ENCODE measurements around the gene PIP5KL1. TPM values are rescaled to one million over a fixed set of nuclear protein-coding genes. Genes with fewer than 3 reads are reported as not detected.

Gene PIP5KL1
- total RNA-seq, 1 experiment from 2014 or later, result 5.1 TPM

DNA sequence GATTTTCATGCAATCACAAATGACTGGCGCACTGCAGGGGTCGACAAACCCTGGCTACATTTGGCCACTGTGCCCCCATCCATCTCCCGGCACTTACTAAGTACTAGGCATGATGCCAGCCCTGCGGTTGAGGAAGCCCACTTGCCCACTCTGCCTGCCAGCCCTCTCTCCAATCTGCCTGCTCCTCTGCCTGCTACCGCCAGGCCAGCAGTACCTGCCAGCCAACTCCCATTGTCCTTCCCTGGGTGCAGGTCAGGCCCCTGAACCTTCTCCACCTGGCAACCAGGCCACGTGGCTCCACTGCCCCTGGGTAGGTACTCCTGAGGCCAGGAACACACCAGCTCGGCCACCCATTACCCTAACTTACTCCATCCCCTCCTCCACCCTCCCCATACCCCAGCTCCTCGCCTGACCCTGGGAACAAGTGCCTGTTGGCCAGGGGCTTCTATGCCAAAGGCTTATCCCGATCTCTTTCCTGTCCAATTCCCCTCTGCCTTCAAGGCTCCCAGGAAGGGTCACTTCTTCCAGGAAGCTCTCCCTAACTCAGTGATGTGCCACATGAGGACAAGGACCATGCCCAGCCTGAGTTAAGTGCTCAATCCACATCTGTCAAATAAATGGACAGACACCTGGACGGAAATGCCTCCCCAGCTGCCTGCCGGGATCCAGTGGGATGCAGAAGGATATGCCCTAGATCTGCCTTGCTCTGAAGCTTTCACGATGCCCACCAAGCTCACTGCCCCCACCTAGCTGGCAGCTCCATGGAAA is 43.6 kb upstream of the PIP5KL1 start:
- DNase-seq (no peak), ATAC-seq (no peak)
- no peak overlapping the region for H3K9ac ChIP-seq (ENCODE audit: low read length)
- H3K4me2 ChIP-seq (ENCODE audit: low read length), result no peak overlapping the region
- intact Hi-C loops (cut with micrococcal nuclease), result no loop called here
- ChIA-PET CTCF (no interaction called here), POLR2A (ENCODE audit: unreplicated experiment) (no interaction called here)
- peaks cover 93% of the 10 kb centered on the region for H3K79me2 ChIP-seq (ENCODE audit: low read length)
- no TSS peak for BruUV-seq (replicated peaks)
- H3K9me2 ChIP-seq (replicated peaks; ENCODE audit: low read length), result no peaks in the 10 kb centered on the region
- H2AFZ ChIP-seq (ENCODE audit: low read length), result no peak overlapping the region
- no peaks in the 10 kb centered on the region for H3K27me3 ChIP-seq (ENCODE audit: low read length)
- no peak overlapping the region for H3K4me3 ChIP-seq (ENCODE audit: low read length)
- TF ChIP-seq, protein P1, sequence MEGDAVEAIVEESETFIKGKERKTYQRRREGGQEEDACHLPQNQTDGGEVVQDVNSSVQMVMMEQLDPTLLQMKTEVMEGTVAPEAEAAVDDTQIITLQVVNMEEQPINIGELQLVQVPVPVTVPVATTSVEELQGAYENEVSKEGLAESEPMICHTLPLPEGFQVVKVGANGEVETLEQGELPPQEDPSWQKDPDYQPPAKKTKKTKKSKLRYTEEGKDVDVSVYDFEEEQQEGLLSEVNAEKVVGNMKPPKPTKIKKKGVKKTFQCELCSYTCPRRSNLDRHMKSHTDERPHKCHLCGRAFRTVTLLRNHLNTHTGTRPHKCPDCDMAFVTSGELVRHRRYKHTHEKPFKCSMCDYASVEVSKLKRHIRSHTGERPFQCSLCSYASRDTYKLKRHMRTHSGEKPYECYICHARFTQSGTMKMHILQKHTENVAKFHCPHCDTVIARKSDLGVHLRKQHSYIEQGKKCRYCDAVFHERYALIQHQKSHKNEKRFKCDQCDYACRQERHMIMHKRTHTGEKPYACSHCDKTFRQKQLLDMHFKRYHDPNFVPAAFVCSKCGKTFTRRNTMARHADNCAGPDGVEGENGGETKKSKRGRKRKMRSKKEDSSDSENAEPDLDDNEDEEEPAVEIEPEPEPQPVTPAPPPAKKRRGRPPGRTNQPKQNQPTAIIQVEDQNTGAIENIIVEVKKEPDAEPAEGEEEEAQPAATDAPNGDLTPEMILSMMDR (conservative IDR thresholded peaks at IDR 0.05; ENCODE audit: low read depth, low read length), result no peak
- TF ChIP-seq EZH2phosphoT487 (IDR thresholded peaks at IDR 0.05; ENCODE audit: borderline replicate concordance, low read length), result no peak
- H3F3A ChIP-seq (ENCODE audit: low read length, unreplicated experiment), result no peaks in the 10 kb centered on the region
- no peaks in the 10 kb centered on the region for H3K36me3 ChIP-seq (ENCODE audit: low read depth, low read length)
- H3K9me3 ChIP-seq (ENCODE audit: low read length), result no peaks in the 10 kb centered on the region
- no peak overlapping the region for H3K27ac ChIP-seq (ENCODE audit: low read length)
- H3K4me1 ChIP-seq (ENCODE audit: insufficient read depth, low read length), result peaks cover 26% of the 10 kb centered on the region
- peaks cover 22% of the 10 kb centered on the region; the same call in 1 of the 2 replicates for H4K20me1 ChIP-seq (ENCODE audit: low read length)

DNA sequence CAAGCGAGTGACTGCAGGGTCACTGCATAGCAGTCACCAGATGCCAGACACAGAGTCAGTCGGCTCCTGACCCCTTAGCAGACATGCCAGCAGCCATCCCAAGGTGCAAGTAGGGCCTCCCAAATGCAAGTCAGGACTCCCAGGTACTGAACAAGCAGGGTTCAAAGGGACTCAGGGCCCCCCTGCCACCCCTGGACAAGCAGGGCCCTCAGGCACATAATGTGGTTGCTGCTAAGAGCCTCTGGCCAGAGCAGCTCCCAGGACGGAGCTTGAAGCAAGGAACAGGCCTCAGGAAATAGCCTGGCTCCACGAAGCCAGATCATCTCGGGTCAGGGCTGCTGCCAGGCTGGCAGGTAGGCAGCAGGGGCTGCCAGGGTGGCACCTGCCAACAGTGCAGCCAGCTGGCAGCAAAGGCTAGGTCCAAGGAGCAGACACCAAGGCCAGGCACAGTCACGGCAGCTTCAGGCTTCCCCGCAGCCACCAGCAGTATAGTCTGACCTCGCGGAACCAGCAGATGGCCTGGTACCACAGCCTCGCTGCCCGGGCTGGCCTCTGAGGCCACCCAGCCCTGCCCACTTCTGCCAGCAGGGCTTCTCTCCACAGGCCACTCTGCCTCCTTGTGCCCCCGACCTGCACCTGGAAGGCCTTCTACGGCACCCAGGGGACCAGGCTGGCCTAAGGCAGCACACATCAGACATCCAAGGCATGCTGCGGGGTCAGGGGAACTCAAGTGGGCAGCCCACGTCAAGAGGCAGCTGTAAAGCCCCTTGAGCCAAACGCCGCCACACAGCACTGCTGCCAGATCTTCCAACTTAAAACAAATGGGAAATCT is 42.8 kb upstream of the PIP5KL1 start:
- Histone ChIP-seq H2AFZ (ENCODE audit: low read length) (no peak overlapping the region), H3K9ac (ENCODE audit: low read length) (no peak overlapping the region), H3K79me2 (ENCODE audit: low read length) (peaks cover 93% of the 10 kb centered on the region), H3K27ac (ENCODE audit: low read length) (no peak overlapping the region), H3K27me3 (ENCODE audit: low read length) (no peaks in the 10 kb centered on the region), H3K4me3 (ENCODE audit: low read length) (no peak overlapping the region), H3K36me3 (ENCODE audit: low read depth, low read length) (no peaks in the 10 kb centered on the region), H4K20me1 (ENCODE audit: low read length) (peaks cover 18% of the 10 kb centered on the region; the same call in 1 of the 2 replicates), H3K9me2 (replicated peaks; ENCODE audit: low read length) (no peaks in the 10 kb centered on the region), H3K4me2 (ENCODE audit: low read length) (no peak overlapping the region), H3K4me1 (ENCODE audit: insufficient read depth, low read length) (peaks cover 34% of the 10 kb centered on the region), H3K9me3 (ENCODE audit: low read length) (no peaks in the 10 kb centered on the region), H3F3A (ENCODE audit: low read length, unreplicated experiment) (no peaks in the 10 kb centered on the region)
- ATAC-seq (no peak), DNase-seq (no peak)
- no TSS peak for BruUV-seq (replicated peaks)
- TF ChIP-seq EZH2 (IDR thresholded peaks at IDR 0.05; ENCODE audit: low read length, unreplicated experiment), result no peak
- TF ChIP-seq, protein P1 (conservative IDR thresholded peaks at IDR 0.05; ENCODE audit: low read depth, low read length), result no peak
- no peak for TF ChIP-seq EZH2phosphoT487 (IDR thresholded peaks at IDR 0.05; ENCODE audit: borderline replicate concordance, low read length)
- POLR2A ChIA-PET (ENCODE audit: unreplicated experiment), result no interaction called here
- CTCF ChIA-PET, result no interaction called here
- intact Hi-C loops (cut with micrococcal nuclease), result no loop called here
